Neural cell (in vitro differentiated cells): ENCODE measurements around the gene EHBP1.

ENCODE experiments used
- CTCF ChIP-seq: fragments of 450-650 bp; IDR thresholded peaks from 2 replicates; pipeline ENCODE4 v1.5.1; 2014; ENCODE audit warnings: antibody characterized with exemption, mild to moderate bottlenecking, moderate library complexity; ENCODE audit not compliant: poor library complexity, severe bottlenecking
- EZH2 ChIP-seq: fragments of 200-600, 300-800 bp; shearing (Covaris generic), sonication (generic); IDR thresholded peaks from 2 replicates; pipeline ENCODE4 v1.6.1; 2014; ENCODE audit warnings: antibody characterized with exemption, low read length, borderline replicate concordance, mild to moderate bottlenecking; ENCODE audit not compliant: insufficient read depth, poor library complexity, severe bottlenecking
- POLR2AphosphoS5 ChIP-seq: IDR thresholded peaks from 2 replicates; pipeline ENCODE4 v1.6.1; 2012
- RAD21 ChIP-seq: fragments of 450-650 bp; conservative IDR thresholded peaks from 2 replicates; pipeline ENCODE4 v1.6.1; 2014; ENCODE audit warnings: antibody characterized with exemption, mild to moderate bottlenecking, moderate library complexity

DNA sequence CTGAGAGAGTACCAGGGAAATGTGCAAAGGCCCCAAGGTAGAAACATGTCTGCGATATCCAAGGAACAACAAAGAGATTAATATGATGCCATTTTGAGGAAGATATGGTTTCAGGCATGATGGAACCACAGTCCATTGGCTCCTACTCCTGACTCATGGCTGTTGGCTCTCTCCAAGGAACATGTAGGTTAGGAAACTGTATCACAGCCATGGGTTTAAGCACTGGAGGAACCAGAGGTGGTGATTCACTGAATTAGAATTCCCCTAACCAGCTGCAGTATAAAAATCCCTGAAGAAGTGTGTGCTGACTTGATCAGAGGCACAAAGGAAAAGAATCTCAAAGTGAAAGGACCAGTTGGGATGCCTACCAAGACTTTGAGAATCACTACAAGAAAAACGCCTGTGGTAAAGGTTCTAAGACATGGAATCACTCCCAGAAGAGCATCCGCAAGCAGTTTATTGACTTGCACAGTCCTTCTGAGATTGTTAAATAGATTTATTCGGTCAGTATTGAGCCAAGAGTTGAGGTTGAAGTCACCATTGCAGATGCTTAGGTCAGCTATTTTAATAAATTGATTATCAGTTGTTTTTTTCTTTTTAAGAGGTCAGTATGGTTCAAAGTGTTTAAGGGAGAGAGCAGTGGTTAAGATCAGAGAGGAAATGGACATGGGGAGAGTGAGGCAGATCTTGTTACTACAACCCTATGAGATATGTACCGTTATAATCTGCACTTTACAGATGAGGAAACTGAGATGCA is 234.4 kb downstream of the EHBP1 start:
- no peak for TF ChIP-seq CTCF
- TF ChIP-seq RAD21: no peak
- TF ChIP-seq POLR2AphosphoS5: no peak
- no peak for TF ChIP-seq EZH2
